CD4-positive, CD25-positive, alpha-beta regulatory T cell (primary cell): ENCODE results near the gene ZNF423. TPM values are rescaled to one million over a fixed set of nuclear protein-coding genes. Genes with fewer than 3 reads are reported as not detected.
"Not testable (repeated sequence)": the region's sequence is repeated elsewhere in the genome, so short reads cannot be mapped to it uniquely, and the experiment has no call there.

Source experiments
- ATAC-seq, 2 donors: fragments of 150-1000 bp; cut with Tn5 transposase; one replicate each; pipeline ENCODE4 v1.10.0; 2021; ENCODE audit warnings: low read depth in 2 of 2, moderate number of reproducible peaks in 2 of 2, moderate library complexity in 1 of 2
- DNase-seq, 3 donors: peaks; one replicate each; pipeline versions ENCODE4 v3.0.0 to v3.0.0-alpha.2; 2012 to 2022; ENCODE audit warnings: mixed read lengths in 1 of 3
- H3K27ac ChIP-seq: one replicate; pipeline ENCODE4 v1.7.0; 2013; ENCODE audit warnings: mild to moderate bottlenecking, low read length; ENCODE audit not compliant: insufficient read depth, poor library complexity, severe bottlenecking
- H3K27me3 ChIP-seq: one replicate; pipeline ENCODE4 v1.7.0; 2013; ENCODE audit warnings: low read length; ENCODE audit not compliant: control insufficient read depth, insufficient read depth
- H3K36me3 ChIP-seq: one replicate; pipeline ENCODE4 v1.7.0; 2013; ENCODE audit warnings: mild to moderate bottlenecking, low read length, moderate library complexity; ENCODE audit not compliant: control insufficient read depth, insufficient read depth
- H3K4me1 ChIP-seq: 2 replicates; pipeline ENCODE4 v1.7.0; 2013; ENCODE audit warnings: mild to moderate bottlenecking, low read length; ENCODE audit not compliant: insufficient read depth, control insufficient read depth, poor library complexity, severe bottlenecking
- H3K4me3 ChIP-seq: one replicate; pipeline ENCODE4 v1.7.0; 2013; ENCODE audit warnings: low read depth, mild to moderate bottlenecking, low read length, moderate library complexity
- H3K9me3 ChIP-seq, 2 experiments: 1 replicate in 1 of 2; 2 replicates in 1 of 2; pipeline ENCODE4 v1.7.0; 2013; ENCODE audit warnings: low read length in 2 of 2, mild to moderate bottlenecking in 1 of 2, moderate library complexity in 1 of 2; ENCODE audit not compliant: control insufficient read depth in 2 of 2
- H3K27ac Mint-ChIP-seq, 3 donors: one replicate each; pipeline ENCODE4 v1.8.0; 2020 to 2022; ENCODE audit warnings: mild to moderate bottlenecking in 3 of 3, mixed read lengths in 3 of 3, moderate library complexity in 2 of 3
- H3K27me3 Mint-ChIP-seq: one replicate; pipeline ENCODE4 v1.8.0; 2022; ENCODE audit warnings: mild to moderate bottlenecking, mixed read lengths
- H3K36me3 Mint-ChIP-seq: one replicate; pipeline ENCODE4 v1.8.0; 2020; ENCODE audit warnings: mixed read lengths
- H3K4me1 Mint-ChIP-seq, 4 donors: one replicate each; pipeline ENCODE4 v1.8.0; 2020 to 2022; ENCODE audit warnings: mixed read lengths in 4 of 4, mild to moderate bottlenecking in 1 of 4
- H3K4me3 Mint-ChIP-seq, 4 donors: one replicate each; pipeline ENCODE4 v1.8.0; 2020 to 2022; ENCODE audit warnings: mild to moderate bottlenecking in 4 of 4, mixed read lengths in 4 of 4, moderate library complexity in 3 of 4
- H3K9me3 Mint-ChIP-seq, 7 donors: one replicate each; pipeline ENCODE4 v1.8.0; 2020 to 2022; ENCODE audit warnings: mixed read lengths in 7 of 7, mild to moderate bottlenecking in 3 of 7, moderate library complexity in 2 of 7
- polyA plus RNA-seq, 4 donors: library from polyadenylated mRNA; unstranded; fragments of 300-500 nt; fragmentation: Illumina TruSeq; gene quantifications; one replicate each; pipeline ENCODE4 v1.2.3, GENCODE V29; 2021
- total RNA-seq: library from RNA; stranded (reverse); gene quantifications from one replicate; pipeline ENCODE4 v1.2.3, GENCODE V29; 2022

Gene ZNF423
- total and polyA plus RNA-seq, 5 donors from 2014 or later: 0.05 TPM; not detected in 4

DNA sequence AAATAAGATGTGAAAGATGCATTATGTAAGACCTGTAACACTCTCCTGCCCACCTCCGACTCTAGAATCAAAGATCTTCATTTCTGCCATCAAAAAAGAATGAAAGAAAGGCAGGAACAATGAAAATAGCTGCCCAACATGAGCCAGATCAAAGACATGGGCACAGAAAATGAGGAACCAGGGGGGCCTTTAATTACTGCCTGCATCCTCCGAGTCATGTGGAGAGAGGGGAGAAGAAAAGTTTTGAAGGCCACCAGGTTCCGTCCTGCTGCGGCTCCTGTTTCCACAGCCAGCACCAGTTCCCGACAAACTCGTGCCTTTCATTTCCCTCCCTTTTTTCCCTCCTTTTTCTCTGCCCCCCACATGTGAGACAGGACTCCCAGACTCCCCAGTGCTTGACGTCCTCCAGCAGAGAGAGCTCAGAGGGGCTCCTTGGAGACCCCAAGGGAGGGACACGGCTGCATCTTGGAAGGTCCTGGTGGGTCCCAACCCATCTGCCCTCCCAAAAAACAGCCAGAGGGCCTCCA is 168.4 kb downstream of the ZNF423 start:
- H3K4me1 ChIP-seq: no peaks in the 10 kb centered on the region
- DNase-seq (no peak), ATAC-seq (no peak)
- no peaks in the 10 kb centered on the region for H3K36me3 ChIP-seq
- Mint-ChIP-seq H3K4me1 (no peaks in the 10 kb centered on the region), H3K4me3 (no peak overlapping the region), H3K27me3 (peaks cover 16% of the 10 kb centered on the region), H3K27ac (no peak overlapping the region), H3K36me3 (no peaks in the 10 kb centered on the region), H3K9me3 (no peaks in the 10 kb centered on the region)
- H3K4me3 ChIP-seq: no peak overlapping the region
- no peaks in the 10 kb centered on the region for H3K27me3 ChIP-seq
- H3K27ac ChIP-seq: no peak overlapping the region
- no peaks in the 10 kb centered on the region for H3K9me3 ChIP-seq

DNA sequence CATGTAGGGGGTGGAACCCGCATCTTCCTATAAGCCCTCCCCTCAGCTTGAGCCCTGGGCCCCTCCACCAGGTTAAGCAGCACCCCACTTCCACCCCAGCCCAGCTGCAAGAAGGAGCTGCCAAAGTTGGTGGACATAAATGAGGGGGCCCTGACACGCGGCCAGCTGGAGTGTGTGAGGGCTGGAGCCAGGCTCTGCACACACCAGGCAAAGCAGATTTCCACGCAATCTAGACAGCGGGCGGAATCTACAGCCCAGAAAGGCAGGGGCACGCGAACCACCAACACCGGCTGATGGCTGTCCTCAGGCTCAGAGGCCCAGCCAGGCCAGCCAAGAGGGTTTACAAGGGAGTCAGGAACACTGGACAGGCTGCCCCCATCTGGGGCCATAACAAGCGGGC is 171.2 kb downstream of the ZNF423 start:
- DNase-seq: no peak
- peaks cover 16% of the 10 kb centered on the region for H3K27me3 Mint-ChIP-seq
- Histone ChIP-seq H3K36me3 (no peaks in the 10 kb centered on the region), H3K27me3 (no peaks in the 10 kb centered on the region), H3K4me3 (no peak overlapping the region), H3K27ac (no peak overlapping the region), H3K9me3 (no peaks in the 10 kb centered on the region), H3K4me1 (no peaks in the 10 kb centered on the region)
- H3K9me3 Mint-ChIP-seq: no peaks in the 10 kb centered on the region
- no peak overlapping the region for H3K27ac Mint-ChIP-seq
- no peak overlapping the region for H3K4me3 Mint-ChIP-seq
- H3K36me3 Mint-ChIP-seq: no peaks in the 10 kb centered on the region
- no peak for ATAC-seq
- H3K4me1 Mint-ChIP-seq: no peaks in the 10 kb centered on the region

GRCh38 chr16:49682577-49683165 is 173.2 kb downstream of the ZNF423 start:
- peaks cover 11% of the 10 kb centered on the region for H3K27me3 Mint-ChIP-seq
- ATAC-seq: no peak
- H3K4me1 Mint-ChIP-seq: no peaks in the 10 kb centered on the region

DNA sequence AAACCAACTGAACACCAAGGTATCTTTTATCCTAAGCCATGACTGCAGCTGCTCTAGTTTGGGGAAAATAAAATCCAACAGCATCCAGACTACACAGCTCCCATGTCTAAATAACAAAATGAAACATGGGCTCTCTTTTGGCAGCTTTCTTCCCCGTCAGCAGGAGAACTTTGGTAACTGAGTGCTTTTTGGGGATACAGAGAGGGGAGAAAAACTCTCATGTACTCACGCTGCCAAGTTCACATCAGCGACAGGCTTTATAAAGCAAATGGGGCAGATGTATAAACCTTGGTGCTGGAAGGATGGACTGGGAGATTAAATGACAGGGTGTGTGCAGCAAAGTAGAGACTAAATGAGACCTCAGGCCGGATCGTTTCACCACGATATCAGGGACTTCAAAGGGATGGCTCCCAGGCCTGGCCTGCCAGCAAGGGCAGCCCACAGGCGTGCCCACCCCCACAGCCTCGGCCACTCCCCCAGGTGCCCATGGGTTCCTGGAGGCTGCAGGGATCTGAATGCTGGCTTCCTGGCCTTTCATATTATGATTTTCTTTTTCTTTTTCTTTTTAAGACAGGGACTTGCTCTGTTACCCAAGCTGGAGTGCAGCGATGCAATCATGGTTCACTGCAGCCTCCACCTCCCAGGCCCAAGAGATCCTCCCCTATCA is 174.6 kb downstream of the ZNF423 start:
- ATAC-seq (no peak), DNase-seq (no peak)
- Mint-ChIP-seq H3K27me3 (peaks cover 4% of the 10 kb centered on the region), H3K4me1 (no peaks in the 10 kb centered on the region), H3K27ac (peak overlapping the region in 1 of 3 donors; percentile 83), H3K9me3 (no peaks in the 10 kb centered on the region), H3K4me3 (no peak overlapping the region), H3K36me3 (no peaks in the 10 kb centered on the region)
- no peak overlapping the region for H3K27ac ChIP-seq
- H3K9me3 ChIP-seq: no peaks in the 10 kb centered on the region
- H3K4me3 ChIP-seq: no peak overlapping the region
- H3K27me3 ChIP-seq: no peaks in the 10 kb centered on the region
- H3K36me3 ChIP-seq: no peaks in the 10 kb centered on the region
- H3K4me1 ChIP-seq: no peaks in the 10 kb centered on the region

More at GRCh38 chr16:49682577-49683165, 173.2 kb downstream of the ZNF423 start:
- no peak for DNase-seq
- Histone ChIP-seq H3K27me3 (no peaks in the 10 kb centered on the region), H3K4me1 (no peaks in the 10 kb centered on the region), H3K36me3 (no peaks in the 10 kb centered on the region), H3K4me3 (no peak overlapping the region), H3K27ac (no peak overlapping the region), H3K9me3 (no peaks in the 10 kb centered on the region)
- H3K4me3 Mint-ChIP-seq: no peak overlapping the region
- no peaks in the 10 kb centered on the region for H3K36me3 Mint-ChIP-seq
- H3K9me3 Mint-ChIP-seq: no peaks in the 10 kb centered on the region
- H3K27ac Mint-ChIP-seq: no peak overlapping the region

GRCh38 chr16:49679095-49679494 is 176.8 kb downstream of the ZNF423 start:
- Histone ChIP-seq H3K36me3 (no peaks in the 10 kb centered on the region), H3K27ac (no peak overlapping the region), H3K4me1 (no peaks in the 10 kb centered on the region), H3K9me3 (no peaks in the 10 kb centered on the region), H3K27me3 (no peaks in the 10 kb centered on the region), H3K4me3 (no peak overlapping the region)
- Mint-ChIP-seq H3K9me3 (no peaks in the 10 kb centered on the region), H3K4me1 (no peaks in the 10 kb centered on the region), H3K27me3 (no peaks in the 10 kb centered on the region), H3K36me3 (no peaks in the 10 kb centered on the region), H3K4me3 (no peak overlapping the region), H3K27ac (no peak overlapping the region)
- ATAC-seq (no peak), DNase-seq (no peak)

- not testable (repeated sequence) for H3K27me3 Mint-ChIP-seq, H3K27ac Mint-ChIP-seq, H3K27me3 ChIP-seq, H3K4me3 ChIP-seq, H3K36me3 Mint-ChIP-seq, H3K4me1 Mint-ChIP-seq, H3K36me3 ChIP-seq, DNase-seq, H3K27ac ChIP-seq, H3K4me3 Mint-ChIP-seq, H3K9me3 ChIP-seq, ATAC-seq, H3K9me3 Mint-ChIP-seq, H3K4me1 ChIP-seq
These were observed 178.3 kb downstream of the ZNF423 start for GRCh38 chr16:49677661-49678060.

DNA sequence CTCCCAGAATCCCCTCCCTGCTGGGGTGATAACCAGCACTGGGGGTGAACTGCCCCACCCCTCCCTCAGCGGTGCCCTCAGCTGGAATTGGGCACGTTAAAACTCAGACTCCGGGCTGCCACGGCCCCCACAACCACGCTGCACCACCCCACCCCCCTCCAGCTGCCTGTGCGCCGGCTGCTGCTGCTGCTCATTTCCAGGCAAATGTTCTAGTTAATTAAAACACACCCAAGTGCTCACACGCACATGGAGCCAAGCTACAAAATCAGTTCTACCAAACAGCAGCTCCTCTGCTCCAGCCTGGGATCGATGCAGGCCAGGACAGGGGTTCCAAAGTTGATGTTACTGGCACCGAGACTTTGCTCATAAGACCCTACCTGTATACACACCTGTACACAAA is 180.5 kb downstream of the ZNF423 start:
- Mint-ChIP-seq H3K9me3 (no peaks in the 10 kb centered on the region), H3K27me3 (no peaks in the 10 kb centered on the region), H3K4me1 (no peaks in the 10 kb centered on the region), H3K27ac (no peak overlapping the region), H3K36me3 (no peaks in the 10 kb centered on the region), H3K4me3 (no peak overlapping the region)
- no peak for ATAC-seq
- no peaks in the 10 kb centered on the region for H3K9me3 ChIP-seq
- no peaks in the 10 kb centered on the region for H3K4me1 ChIP-seq
- no peak overlapping the region for H3K4me3 ChIP-seq
- no peak for DNase-seq
- H3K27me3 ChIP-seq: no peaks in the 10 kb centered on the region
- H3K27ac ChIP-seq: no peak overlapping the region
- H3K36me3 ChIP-seq: no peaks in the 10 kb centered on the region

DNA sequence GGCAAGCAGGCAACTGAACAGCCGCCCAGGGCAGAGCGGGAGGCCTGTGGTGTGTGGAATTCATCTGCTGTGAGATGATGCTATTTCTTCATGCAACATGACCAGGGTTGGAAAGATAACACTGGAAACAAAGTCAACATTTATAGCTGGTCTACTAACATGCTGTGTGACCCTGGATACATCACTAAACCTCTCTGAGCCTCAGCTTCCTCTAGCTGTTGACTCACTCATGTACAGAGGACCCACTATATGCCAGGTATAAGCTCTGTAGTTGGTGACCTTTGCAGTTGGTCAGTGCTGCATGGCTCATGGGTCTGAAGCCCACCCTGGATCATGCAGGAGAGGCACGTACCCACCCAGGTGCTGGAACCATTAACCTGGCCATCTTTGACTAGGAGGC is 180.9 kb downstream of the ZNF423 start:
- no peaks in the 10 kb centered on the region for H3K27me3 Mint-ChIP-seq
- no peaks in the 10 kb centered on the region for H3K36me3 Mint-ChIP-seq
- H3K4me3 Mint-ChIP-seq: no peak overlapping the region
- Histone ChIP-seq H3K27ac (no peak overlapping the region), H3K4me3 (no peak overlapping the region), H3K4me1 (no peaks in the 10 kb centered on the region), H3K36me3 (no peaks in the 10 kb centered on the region), H3K27me3 (no peaks in the 10 kb centered on the region), H3K9me3 (no peaks in the 10 kb centered on the region)
- DNase-seq: no peak
- no peaks in the 10 kb centered on the region for H3K9me3 Mint-ChIP-seq
- H3K4me1 Mint-ChIP-seq: no peaks in the 10 kb centered on the region
- no peak overlapping the region for H3K27ac Mint-ChIP-seq
- no peak for ATAC-seq
